ENCODE data around the gene KIF12.

The KIF12 gene

DNA sequence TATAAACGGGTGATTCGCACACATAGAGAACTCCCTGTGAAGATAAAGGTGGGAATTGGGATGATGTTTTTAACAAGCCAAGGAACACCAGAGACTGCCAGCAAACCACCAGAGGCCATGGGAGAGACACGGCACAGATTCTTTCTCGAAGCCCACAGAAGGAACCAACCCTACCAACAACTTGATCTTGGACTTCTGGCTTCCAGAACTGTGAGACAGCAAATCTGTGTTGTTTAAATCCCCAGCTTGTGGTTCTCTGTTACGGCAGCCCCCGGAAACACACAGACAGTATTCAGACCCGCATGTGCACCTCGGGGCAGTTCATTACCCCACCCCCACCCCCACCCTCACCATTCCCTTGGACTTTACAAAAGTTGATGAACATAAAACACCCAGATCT, 33.8 kb downstream of the KIF12 start:
- DNase-seq (ENCODE audit: low read depth), result no peak

DNA sequence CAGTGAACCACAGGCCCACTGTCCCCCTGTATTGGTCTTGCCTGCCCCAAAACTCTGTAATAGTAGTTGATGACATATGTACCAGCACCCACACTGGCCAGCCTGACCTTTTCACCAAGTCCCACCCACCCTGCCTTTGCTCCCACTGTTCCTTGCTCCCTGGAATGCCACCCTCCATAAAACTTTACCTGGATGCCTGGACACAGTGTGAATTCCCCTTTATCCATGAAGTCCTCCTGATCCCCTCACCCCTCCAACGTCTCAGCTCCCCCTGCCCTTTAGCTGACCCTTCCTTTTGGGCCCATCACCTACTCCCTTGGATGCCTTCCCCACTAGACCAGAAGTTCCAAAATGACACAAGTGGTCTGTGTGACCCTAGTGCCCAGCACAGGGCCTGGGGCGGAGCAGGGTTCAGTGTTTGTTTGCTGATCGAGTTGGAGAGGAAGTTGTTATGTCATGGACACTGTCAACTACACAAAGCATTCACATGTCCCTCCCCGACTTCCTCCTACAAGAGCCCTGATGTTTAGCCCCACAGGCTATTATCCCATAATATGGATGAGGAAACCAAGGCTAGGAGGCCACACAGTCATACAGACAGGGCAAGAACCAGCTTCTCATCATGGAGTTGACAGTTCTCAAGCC, 37.1 kb downstream of the KIF12 start:
- DNase-seq (ENCODE audit: low read depth), result no peak

DNA sequence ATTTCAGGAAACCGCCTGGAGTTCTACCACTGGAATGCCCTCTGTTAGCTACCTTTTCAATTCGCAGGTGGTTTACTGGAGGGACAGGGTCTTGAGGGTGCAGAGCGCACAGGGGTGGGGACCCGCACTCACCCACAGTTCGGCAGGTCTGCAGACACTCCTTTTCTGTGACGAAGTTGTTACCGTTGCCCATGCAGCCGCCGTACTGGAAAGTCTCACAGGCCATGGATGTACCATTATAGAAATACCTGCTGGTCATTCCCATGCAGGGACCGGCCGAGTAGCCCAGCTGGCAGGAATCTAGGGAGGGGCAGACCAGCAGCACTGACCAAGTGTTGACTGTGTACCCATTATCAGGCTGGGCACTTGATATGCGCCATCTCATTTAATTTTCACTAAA, 37.8 kb downstream of the KIF12 start:
- no peak for DNase-seq (ENCODE audit: low read depth)

DNA sequence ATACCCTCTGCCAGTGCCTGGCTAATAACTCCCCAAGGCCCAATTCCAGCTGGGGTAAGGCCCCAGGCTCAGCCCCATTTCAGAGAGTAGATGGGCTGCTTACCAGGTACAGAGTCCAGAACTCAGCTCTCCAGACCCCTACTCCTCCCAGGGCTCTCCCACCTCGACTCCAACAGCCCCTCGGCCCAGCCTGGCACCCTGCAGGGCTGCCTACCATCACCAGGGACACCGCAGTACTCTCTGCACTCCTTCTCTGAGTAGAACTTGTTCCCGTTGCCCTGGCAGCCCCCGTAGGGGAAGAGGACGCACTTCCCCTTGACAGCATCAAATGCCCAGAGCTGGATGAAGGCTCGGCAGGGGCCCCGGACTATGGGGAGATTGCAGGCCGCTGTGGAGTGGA, 38.4 kb downstream of the KIF12 start:
- DNase-seq (ENCODE audit: low read depth), result no peak

DNA sequence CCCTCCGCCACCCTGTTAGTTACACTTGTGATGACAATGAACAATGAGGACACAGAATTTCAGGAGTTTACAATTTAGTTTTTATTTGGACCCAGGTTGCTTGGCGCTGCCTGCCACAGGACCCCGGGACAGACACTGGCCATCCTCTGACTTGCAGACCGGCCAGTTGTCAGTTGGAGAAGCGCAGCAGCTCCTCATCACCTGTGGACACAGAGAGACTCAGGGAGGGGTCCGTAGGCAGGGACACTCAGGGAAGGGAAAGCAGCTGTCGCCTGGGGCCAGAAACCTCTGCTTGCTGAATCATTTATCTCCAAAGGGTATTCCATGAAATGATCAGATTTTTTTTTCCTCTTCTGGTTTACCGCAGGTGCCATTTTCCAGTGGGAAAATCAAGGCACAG, 39.0 kb downstream of the KIF12 start:
- DNase-seq (ENCODE audit: low read depth), result no peak

DNA sequence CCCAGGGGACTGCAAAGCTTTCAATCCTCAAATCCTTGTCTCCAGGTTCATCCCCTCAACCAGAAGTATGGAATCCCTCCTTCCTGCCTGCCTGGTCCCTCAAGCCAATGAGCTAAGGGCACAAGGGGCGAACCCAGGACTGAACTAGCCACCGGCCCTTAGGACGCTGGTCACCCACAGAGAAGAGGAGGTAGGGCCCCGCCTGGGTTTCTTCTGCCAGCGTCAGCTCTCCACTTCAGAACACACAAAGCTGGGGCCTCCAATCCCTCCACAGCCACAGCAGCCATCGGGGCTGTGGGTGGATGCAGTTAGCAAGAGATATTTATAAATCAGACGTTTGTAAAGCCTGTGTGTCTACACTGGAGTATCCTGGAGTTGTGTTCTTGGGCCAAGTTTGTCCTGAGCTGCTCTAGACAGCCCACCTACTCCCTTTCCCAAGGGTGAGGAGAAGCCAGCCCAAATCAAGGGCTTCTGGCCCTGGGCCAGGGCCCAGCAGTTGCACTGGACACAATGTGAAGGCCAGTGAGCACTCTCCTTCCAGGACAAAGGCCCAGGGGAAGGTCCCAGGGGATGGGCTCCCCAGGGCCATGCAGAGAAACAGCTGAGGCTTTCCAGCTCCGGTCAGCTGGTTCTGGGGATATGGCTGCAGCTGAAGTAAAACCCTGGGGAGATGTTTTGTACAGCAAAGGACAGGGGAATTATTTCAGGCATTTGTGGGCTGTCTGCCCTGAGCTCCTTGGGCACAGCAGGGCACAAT, 39.9 kb downstream of the KIF12 start:
- no peak for DNase-seq (ENCODE audit: low read depth)

DNA sequence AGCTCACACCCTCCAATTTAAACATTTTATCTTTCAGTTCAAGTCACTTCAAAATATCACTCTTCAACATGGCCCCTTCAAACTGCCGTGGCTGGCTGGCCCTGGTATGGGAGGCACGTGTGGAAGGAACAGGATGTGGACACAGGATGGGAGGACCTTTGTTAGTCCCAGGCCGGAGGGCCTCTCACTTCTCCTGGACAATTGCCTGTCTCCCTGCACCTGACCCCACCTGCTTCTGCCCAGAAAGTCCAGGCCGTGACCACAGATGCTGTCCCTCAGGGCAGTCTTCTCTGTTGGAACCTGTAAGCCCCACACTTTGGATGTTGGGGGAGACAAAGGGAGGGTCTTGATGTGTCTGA, 40.4 kb downstream of the KIF12 start:
- DNase-seq (ENCODE audit: low read depth), result no peak

DNA sequence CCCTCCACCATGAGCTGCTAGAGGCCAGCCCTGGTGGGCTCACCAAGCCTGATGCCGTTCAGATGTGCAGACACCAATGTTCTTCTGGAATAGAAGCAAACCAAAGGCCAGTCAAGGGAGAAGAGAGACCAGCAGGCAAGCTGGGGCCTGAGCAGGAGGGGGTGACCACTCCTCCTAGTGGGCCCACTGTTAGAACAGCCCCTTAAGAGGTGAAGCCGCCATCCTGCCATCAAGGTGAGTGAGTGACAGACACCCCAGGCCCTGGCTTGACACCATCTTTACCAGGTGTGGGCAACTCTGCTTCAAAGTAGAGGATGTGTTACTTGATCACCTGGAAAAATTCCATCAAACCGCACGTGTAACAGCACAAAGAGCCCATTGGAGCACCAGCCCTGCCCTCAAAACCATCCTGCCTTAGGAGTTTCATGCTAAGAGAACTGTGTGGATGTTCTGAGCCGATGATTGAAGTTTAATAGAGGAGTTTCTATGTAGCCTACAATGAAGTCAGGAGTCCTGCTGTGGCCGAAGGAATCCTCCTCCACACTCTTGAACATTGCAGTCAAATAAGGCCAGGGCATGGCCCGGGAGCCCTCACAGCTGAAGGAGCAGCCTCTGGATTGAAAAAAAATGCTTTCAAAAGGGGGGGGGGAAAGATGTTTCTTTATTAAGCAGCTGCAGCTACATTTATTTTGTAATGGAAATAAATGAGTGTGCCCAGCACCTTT, 41.8 kb downstream of the KIF12 start:
- no peak for DNase-seq (ENCODE audit: low read depth)

DNA sequence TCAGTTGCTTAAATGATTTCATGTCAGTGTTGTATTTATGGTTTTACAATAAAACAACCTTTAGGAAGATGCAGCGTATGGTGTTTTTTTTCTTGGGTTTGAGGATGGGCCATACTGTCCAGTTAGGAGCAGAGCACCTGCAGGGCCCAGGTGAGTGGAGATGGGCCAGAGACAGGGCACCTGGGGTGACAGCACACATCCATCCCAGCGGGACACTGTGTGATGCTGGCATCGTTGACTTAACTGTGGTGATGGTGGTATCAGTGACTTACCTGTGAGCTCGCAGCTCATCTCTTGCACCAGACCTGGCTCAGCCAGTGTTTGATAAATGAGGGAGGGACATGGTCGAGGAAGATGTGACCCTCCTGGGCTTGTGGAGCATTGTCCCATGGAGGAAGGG, 42.6 kb downstream of the KIF12 start:
- DNase-seq (ENCODE audit: low read depth), result no peak

DNA sequence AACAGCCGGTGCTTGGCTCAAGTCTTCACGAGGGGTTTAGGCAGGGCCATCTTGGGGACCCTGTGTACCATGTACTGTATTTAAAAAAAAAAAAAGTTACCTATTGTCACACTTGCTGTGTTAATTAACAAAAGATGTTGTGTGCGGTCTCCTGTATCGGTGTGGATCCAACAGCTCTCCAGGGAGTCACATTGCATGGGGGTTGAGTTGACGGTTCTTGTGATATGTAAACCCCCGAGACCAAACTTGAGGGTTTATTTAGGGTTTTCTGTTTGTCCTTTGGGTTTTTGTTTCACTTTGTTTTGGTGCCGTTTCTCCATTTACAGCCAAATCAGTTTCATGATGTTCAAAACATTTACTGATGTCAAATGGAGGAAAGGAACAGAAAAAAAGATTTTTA, 43.2 kb downstream of the KIF12 start:
- no peak for DNase-seq (ENCODE audit: low read depth)

DNA sequence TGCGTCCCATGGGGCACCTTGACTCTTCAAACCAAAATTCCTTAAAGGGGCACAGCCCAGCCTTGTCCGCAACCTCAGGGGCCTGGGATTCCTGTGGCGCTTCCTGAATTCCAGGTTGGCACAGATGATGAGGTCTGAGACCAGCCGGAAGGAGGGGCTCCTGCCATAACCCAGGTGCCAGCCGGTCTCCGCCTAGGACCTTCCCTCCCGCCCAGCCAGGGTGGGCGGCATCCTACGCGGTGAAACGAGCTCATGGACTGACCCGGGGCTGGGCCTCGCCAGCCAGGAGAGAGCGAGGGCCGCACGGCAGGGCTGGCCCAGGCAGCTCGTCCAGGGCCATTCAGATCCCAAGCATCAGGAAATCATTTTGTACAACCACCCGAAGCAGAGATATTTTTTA, 44.0 kb downstream of the KIF12 start:
- no peak for DNase-seq (ENCODE audit: low read depth)

DNA sequence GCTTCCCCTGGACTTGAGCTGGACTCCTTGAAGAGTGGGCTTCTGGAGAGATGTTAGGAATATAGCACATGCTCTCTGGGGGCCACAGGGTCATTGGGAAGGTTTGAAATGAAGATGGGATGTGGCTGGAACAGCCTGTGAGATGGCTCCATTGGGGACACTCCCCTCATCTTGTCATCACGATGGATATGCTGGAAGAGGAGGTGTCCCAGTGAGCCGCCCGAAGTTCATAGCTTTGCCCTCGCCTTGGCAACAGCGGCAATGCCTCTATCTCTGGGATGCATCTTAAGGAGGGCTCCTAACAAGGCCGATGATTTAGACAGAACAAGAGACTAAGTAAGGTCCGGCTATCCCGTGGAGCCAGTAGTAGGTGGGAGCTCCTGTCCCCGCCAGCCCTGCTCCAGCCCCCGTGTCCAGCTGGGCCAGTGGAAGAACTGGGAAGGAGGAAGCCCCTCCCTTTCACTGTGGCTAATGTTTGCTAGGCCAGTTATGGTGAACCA, 44.9 kb downstream of the KIF12 start:
- no peak for DNase-seq (ENCODE audit: low read depth)

DNA sequence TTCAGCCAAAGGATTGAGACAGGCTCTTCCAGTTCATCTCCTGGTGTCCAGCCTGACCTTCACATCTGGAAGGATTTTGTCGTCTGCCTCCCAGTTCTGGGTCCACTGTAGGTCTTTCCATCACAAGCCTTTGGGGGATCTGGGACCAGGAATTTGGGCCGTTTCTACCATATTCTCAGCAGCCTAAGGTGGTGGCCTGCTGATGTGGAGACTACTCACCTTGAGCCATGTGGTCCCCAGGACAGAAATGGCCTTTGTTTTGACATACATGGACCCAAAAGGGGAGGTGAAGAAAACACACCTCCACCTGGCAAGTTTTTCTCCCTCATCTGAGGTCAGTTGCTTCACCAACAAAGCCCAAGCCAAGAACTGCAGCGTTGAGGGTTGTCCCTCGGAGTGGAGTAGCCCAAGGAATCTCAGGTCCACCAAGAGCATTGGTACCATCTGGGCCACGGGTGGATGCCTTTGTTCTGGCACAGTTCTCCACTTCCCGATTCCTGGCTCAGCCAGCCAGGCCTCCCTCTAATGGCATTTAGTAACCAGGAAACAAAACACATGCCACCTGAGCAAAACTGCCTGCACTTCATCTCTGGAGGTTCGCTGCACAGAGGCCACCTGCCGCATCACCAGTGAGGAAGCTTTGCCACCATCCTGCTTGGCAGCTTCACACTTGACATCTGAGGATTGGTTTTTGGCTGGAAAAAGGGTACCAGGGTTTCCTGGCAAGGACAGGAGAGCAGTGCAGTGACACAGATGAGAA, 45.7 kb downstream of the KIF12 start:
- DNase-seq (ENCODE audit: low read depth), result no peak

DNA sequence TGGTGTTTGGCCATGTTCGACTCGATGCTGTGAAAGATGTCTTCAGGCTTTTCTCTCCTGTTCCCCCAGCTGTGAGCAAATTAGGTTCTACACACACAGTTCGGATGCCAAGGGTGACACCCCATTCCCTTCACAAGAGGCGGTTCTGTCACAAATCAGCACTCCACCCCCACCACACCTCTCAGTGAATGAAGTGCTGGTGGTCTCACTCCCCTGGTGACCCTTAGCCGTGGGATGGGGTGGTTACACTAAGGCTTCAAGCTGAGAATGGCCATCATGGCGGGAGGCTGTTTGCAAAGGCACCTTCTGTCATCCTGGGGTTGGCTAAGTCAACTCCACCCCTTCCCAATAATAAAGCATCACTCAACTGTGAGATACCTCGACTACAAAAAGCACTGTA, 47.4 kb downstream of the KIF12 start:
- no peak for DNase-seq (ENCODE audit: low read depth)

DNA sequence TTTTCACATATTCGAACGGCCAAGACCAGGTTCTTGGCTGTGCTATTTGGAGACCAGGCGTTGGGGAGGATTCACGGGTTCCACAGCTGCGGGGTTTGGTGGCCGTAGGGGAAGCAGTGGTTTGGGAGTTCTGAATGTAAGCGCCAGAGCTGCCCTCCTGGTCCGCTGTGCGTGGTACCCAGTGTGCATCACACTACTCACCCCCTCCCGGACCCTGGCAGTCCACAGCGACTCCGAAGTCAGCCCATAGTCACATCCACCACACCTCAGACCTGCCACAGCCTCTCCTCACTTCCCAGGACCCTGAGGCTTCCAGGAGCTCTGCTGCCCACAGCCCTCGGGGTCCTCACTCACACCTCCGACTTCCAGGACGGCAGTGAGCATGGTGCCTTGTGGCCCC, 47.8 kb downstream of the KIF12 start:
- no peak for DNase-seq (ENCODE audit: low read depth)

DNA sequence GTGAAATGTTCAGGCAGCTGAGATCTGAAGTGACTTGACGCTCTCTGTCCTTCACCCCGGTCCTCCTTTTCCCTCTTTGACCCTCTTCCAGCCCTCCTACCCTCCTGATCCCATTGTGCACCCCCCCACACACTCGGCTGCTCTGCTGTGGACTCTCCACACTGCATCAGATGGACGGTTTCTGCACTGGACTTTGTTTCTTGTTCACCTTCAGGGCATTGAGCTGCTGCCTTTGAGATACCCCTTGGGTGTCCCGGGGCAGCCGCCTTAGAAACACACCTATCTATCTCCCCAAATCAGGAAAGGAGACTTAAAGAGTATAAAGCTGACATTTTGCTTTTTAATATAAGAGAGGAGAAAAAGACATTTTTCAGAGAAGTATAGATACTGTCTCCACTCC, 48.4 kb downstream of the KIF12 start:
- DNase-seq (ENCODE audit: low read depth), result no peak

DNA sequence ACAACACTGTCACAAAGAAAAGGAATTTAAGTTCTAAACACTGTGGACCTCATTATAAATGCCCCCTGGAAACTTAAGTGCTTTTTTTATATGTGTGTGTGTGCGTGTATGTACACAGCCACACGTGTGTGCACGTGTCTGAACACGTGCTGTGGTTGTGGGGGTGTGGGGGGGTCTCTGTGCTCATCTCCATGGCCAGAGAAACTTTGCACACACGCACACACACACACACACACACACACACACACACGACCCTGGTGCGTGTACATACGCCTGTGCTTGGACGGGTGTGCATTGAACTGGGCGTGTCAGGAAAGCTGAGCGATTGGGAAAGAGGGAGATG, 48.9 kb downstream of the KIF12 start:
- DNase-seq (ENCODE audit: low read depth), result no peak

DNA sequence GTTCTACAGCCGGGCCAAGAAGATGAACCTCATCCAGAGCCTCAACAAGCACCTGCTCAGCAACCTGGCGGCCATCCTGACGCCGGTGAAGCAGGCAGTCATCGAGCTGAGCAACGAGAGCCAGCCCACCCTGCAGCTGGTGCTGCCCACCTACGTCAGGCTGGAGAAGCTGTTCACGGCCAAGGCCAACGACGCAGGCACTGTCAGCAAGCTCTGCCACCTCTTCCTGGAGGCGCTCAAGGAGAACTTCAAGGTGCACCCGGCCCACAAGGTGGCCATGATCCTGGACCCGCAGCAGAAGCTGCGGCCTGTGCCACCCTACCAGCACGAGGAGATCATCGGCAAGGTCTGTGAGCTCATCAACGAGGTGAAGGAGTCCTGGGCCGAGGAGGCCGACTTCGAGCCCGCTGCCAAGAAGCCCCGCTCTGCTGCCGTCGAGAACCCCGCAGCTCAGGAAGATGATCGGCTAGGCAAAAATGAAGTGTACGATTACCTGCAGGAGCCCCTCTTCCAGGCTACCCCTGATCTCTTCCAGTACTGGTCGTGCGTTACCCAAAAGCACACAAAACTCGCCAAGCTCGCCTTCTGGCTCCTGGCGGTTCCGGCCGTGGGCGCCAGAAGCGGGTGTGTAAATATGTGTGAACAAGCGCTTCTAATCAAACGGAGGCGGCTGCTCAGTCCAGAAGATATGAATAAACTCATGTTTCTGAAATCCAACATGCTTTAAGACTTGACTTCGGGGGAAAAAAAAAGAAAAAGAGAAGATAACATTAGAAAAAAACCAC, 49.5 kb downstream of the KIF12 start:
- DNase-seq (ENCODE audit: low read depth), result no peak

DNA sequence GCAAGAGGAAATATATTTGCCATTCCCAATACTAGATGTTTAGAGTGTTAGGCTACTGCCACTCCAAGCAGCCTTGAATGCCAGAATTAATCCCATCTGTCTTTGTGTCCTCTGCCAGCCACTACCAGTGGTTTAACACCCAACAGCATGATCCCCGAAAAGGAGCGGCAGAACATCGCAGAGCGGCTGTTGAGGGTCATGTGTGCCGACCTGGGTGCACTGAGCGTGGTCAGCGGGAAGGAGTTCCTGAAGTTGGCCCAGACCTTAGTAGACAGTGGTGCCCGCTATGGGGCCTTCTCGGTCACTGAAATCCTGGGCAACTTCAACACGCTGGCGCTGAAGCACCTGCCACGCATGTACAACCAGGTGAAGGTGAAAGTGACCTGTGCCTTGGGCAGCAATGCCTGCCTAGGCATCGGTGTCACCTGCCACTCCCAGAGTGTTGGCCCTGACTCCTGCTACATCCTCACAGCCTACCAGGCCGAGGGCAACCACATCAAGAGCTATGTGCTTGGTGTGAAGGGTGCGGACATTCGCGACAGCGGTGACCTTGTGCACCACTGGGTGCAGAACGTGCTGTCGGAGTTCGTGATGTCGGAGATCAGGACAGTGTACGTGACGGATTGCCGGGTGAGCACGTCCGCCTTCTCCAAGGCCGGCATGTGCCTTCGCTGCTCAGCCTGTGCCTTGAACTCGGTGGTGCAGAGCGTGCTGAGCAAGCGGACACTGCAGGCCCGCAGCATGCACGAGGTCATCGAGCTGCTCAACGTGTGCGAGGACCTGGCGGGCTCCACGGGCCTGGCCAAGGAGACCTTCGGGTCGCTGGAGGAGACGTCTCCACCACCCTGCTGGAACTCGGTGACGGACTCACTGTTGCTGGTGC, 50.3 kb downstream of the KIF12 start:
- no peak for DNase-seq (ENCODE audit: low read depth)

DNA sequence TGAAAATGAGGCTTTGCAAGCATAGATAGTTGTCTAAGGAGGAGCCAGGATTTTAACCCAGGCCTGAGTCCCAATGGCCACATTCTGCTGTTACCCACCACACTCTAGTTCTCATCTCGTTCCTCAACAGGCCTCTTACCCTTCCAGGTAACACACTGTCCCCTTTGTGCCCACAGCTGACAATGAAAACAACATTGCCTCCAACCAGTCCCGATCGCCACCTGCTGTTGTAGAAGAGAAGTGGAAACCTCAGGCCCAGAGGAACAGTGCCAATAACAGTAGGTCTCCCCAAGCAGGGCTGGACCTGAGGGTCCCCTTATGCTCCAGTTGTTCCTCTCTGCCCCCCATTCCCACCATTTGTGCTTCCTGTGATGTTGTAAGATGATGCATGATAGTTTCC, 51.4 kb downstream of the KIF12 start:
- no peak for DNase-seq (ENCODE audit: low read depth)

DNA sequence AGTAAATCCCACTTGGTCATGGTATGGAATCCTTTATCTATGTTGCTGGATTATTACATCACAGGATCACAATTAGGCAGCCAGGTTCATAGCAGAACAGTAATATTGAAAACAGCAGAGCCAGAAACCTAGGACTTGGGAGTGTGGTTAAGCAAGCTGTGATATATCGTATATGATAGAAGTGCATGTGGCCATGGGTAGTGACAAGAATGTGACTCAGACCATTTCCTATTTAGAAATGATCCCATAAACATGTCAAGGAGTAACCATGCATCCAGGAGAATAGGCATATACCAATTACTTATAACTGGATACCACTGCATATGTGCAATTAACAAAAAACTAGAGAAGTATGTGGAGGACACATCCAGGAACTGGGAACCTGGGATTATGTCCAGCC, 52.2 kb downstream of the KIF12 start:
- peak; percentile 8 for DNase-seq (ENCODE audit: low read depth)
